ENCODE results near the gene MACROH2A2.

The MACROH2A2 gene

GRCh38 chr10:70126700-70127395 is 74.2 kb downstream of the MACROH2A2 start:
- no peak overlapping the region for H3K27ac Mint-ChIP-seq
- no peaks in the 10 kb centered on the region for H3K9me3 Mint-ChIP-seq
- TF ChIP-seq, protein P1, sequence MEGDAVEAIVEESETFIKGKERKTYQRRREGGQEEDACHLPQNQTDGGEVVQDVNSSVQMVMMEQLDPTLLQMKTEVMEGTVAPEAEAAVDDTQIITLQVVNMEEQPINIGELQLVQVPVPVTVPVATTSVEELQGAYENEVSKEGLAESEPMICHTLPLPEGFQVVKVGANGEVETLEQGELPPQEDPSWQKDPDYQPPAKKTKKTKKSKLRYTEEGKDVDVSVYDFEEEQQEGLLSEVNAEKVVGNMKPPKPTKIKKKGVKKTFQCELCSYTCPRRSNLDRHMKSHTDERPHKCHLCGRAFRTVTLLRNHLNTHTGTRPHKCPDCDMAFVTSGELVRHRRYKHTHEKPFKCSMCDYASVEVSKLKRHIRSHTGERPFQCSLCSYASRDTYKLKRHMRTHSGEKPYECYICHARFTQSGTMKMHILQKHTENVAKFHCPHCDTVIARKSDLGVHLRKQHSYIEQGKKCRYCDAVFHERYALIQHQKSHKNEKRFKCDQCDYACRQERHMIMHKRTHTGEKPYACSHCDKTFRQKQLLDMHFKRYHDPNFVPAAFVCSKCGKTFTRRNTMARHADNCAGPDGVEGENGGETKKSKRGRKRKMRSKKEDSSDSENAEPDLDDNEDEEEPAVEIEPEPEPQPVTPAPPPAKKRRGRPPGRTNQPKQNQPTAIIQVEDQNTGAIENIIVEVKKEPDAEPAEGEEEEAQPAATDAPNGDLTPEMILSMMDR (IDR thresholded peaks at IDR 0.05; ENCODE audit: unreplicated experiment in 3 of 3), result no peak
- H3K27me3 Mint-ChIP-seq (ENCODE audit: low read depth), result peaks cover 17% of the 10 kb centered on the region
- no peak overlapping the region for H3K4me3 Mint-ChIP-seq
- no peaks in the 10 kb centered on the region for H3K4me1 Mint-ChIP-seq
- no peaks in the 10 kb centered on the region for H3K36me3 Mint-ChIP-seq (ENCODE audit: low read depth)

DNA sequence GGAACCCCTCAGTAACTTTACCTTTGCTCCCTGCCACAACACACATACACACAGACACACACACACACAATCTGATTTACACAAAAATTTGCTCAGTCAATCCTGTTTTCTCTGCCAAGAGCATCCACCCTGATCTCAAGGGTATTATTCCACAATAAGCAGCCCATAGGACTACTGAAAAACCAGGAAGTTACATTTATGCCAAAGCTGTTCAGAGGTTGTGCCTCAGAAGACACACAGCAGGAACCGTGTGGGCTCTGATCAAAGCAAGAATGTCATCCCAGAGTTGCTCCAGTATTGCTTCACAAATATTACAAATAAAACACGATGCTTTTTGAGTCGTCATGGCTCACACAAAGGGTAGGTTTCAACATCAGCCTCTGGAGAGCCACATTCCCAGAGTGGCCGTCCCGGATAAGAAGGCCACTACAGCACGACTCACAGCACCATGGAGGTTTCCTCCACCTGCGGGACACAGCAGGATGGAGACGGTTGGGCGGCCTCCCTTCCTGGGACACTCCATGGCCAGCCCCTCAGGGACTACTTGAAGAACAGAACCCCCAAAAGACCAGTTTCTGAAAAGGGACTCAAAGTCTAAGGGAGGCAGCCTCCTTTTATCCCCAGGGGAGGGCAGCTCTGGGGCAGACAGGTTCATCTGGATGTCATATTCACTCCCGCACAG is 78.4 kb downstream of the MACROH2A2 start:
- Mint-ChIP-seq H3K27ac (peak overlapping the region in 2 of 3 experiments; percentile 0 to 35), H3K4me3 (peak overlapping the region; percentile 15 to 34 (median 18)), H3K27me3 (ENCODE audit: low read depth) (peaks cover 37% of the 10 kb centered on the region), H3K9me3 (no peaks in the 10 kb centered on the region), H3K36me3 (ENCODE audit: low read depth) (peaks cover 6% of the 10 kb centered on the region), H3K4me1 (peaks cover 6% of the 10 kb centered on the region)
- TF ChIP-seq, protein P1 (IDR thresholded peaks at IDR 0.05; ENCODE audit: unreplicated experiment in 3 of 3), result no peak

DNA sequence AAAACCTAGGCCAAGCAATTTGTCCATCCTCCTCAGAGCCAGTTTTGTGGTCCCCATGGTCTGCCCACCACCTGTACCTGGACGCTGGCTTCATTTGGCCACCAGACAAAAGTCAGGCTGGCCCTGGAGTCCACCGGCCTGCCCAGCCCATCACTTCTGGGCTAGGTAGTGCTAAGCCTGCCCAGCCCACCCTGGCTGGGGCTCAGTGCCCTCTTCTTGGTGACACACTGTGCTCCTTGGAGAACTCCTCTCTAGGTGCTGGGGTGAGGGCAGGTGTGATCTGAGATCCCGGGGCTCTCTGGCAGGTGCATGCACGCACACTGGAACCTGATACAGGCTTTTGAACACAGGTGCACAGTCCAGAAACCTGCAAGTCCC is 78.9 kb downstream of the MACROH2A2 start:
- Mint-ChIP-seq H3K27me3 (ENCODE audit: low read depth) (peaks cover 37% of the 10 kb centered on the region), H3K9me3 (no peaks in the 10 kb centered on the region), H3K4me1 (peaks cover 6% of the 10 kb centered on the region), H3K4me3 (peak overlapping the region; percentile 82 to 91 (median 83)), H3K27ac (peak overlapping the region in 1 of 3 experiments; percentile 41), H3K36me3 (ENCODE audit: low read depth) (peaks cover 6% of the 10 kb centered on the region)
- TF ChIP-seq, protein P1 (IDR thresholded peaks at IDR 0.05; ENCODE audit: unreplicated experiment in 3 of 3), result no peak

GRCh38 chr10:70132098-70133029 is 79.7 kb downstream of the MACROH2A2 start, which contains the start of gene AIFM2:
Gene AIFM2, minus strand, starts transcription at chr10:70132825. Its CDS starts 8,741 bp downstream, at chr10:70124084.
- TF ChIP-seq, protein P1 (IDR thresholded peaks at IDR 0.05; ENCODE audit: unreplicated experiment in 3 of 3), result no peak
- Mint-ChIP-seq H3K36me3 (ENCODE audit: low read depth) (peaks cover 6% of the 10 kb centered on the region), H3K9me3 (no peaks in the 10 kb centered on the region), H3K4me1 (peaks cover 6% of the 10 kb centered on the region), H3K27me3 (ENCODE audit: low read depth) (peaks cover 37% of the 10 kb centered on the region), H3K27ac (peak within 1 kb of the TSS in 2 of 3 experiments; percentile 64 to 84), H3K4me3 (peak within 1 kb of the TSS; percentile 84 to 92 (median 91))

DNA sequence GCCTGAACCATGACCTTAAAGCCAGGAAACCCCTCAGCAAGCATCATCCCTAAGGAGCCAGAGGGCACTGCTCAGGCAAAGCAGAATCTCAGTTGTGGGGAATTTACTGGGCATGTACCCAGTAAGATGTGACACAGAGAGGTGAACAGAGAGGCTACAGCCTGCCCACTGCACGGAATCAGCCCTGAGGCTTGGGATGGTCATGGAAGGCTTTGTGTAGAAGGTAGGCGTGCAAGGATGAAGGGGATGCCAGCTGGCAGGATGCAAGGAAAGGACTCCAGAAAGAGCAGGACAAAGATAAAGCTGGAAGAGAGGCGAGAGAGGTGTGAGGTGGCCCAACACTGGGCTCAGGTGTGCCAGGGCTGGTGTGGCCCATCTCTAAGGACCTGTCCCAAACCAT is 82.4 kb downstream of the MACROH2A2 start:
- TF ChIP-seq, protein P1 (IDR thresholded peaks at IDR 0.05; ENCODE audit: unreplicated experiment in 3 of 3), result no peak
- Mint-ChIP-seq H3K36me3 (ENCODE audit: low read depth) (peaks cover 10% of the 10 kb centered on the region), H3K9me3 (no peaks in the 10 kb centered on the region), H3K4me1 (peaks cover 6% of the 10 kb centered on the region), H3K27me3 (ENCODE audit: low read depth) (peaks cover 34% of the 10 kb centered on the region), H3K4me3 (no peak overlapping the region), H3K27ac (no peak overlapping the region)
